OCI-LY7 (cell line): ENCODE measurements around the gene ZNF407.

Experiments used
- CTCF ChIP-seq: fragments of 200-600 bp; sonication (generic); conservative IDR thresholded peaks from 2 replicates; pipeline ENCODE4 v1.5.1; 2014; ENCODE audit warnings: mild to moderate bottlenecking, antibody characterized with exemption, low read length, moderate library complexity, mixed read lengths
- EZH2phosphoT487 ChIP-seq: fragments of 200-600 bp; sonication (generic); IDR thresholded peaks from 2 replicates; pipeline ENCODE4 v1.6.1; 2018; ENCODE audit warnings: low read depth, borderline replicate concordance, mild to moderate bottlenecking, mixed run types, antibody characterized with exemption, low read length, moderate library complexity, mixed read lengths

GRCh38 chr18:74876630-74877243 is 279.1 kb downstream of the ZNF407 start:
- no peak for TF ChIP-seq CTCF
- no peak for TF ChIP-seq EZH2phosphoT487
